ENCODE measurements around the gene DHX30.

DHX30 gene

GRCh38 chr3:47852604-47853602 is 50.0 kb downstream of the DHX30 start:
- DNase-seq (ENCODE audit: extremely low read depth, low read depth), result no peak
- no peak overlapping the region for H3K4me3 ChIP-seq (replicated peaks; ENCODE audit: low read depth, low read length)
- TF ChIP-seq CTCF (IDR thresholded peaks at IDR 0.05; ENCODE audit: low read depth, low read length, missing control alignments), result no peak

GRCh38 chr3:47854267-47854666 is 51.3 kb downstream of the DHX30 start:
- TF ChIP-seq CTCF (IDR thresholded peaks at IDR 0.05; ENCODE audit: low read depth, low read length, missing control alignments), result no peak
- no peak for DNase-seq (ENCODE audit: extremely low read depth, low read depth)
- no peak overlapping the region for H3K4me3 ChIP-seq (replicated peaks; ENCODE audit: low read depth, low read length)

GRCh38 chr3:47854720-47855455 is 52.0 kb downstream of the DHX30 start:
- TF ChIP-seq CTCF (IDR thresholded peaks at IDR 0.05; ENCODE audit: low read depth, low read length, missing control alignments), result no peak
- H3K4me3 ChIP-seq (replicated peaks; ENCODE audit: low read depth, low read length), result no peak overlapping the region
- DNase-seq (ENCODE audit: extremely low read depth, low read depth), result no peak

GRCh38 chr3:47855461-47856383 is 52.8 kb downstream of the DHX30 start:
- no peak overlapping the region for H3K4me3 ChIP-seq (replicated peaks; ENCODE audit: low read depth, low read length)
- DNase-seq (ENCODE audit: extremely low read depth, low read depth), result no peak
- no peak for TF ChIP-seq CTCF (IDR thresholded peaks at IDR 0.05; ENCODE audit: low read depth, low read length, missing control alignments)

GRCh38 chr3:47856669-47857068 is 53.7 kb downstream of the DHX30 start:
- DNase-seq (ENCODE audit: extremely low read depth, low read depth), result no peak
- no peak overlapping the region for H3K4me3 ChIP-seq (replicated peaks; ENCODE audit: low read depth, low read length)
- TF ChIP-seq CTCF (IDR thresholded peaks at IDR 0.05; ENCODE audit: low read depth, low read length, missing control alignments), result no peak

- DNase-seq (ENCODE audit: extremely low read depth, low read depth), result no peak
- TF ChIP-seq CTCF (IDR thresholded peaks at IDR 0.05; ENCODE audit: low read depth, low read length, missing control alignments), result no peak
- H3K4me3 ChIP-seq (replicated peaks; ENCODE audit: low read depth, low read length), result no peak overlapping the region
These were observed 54.2 kb downstream of the DHX30 start for GRCh38 chr3:47857151-47857550.
